Measurements from ENCODE around the gene OBSCN. TPM values are rescaled to one million over a fixed set of nuclear protein-coding genes. Genes with fewer than 3 reads are reported as not detected.

Gene OBSCN
- 10 to 100 TPM; 31.6 to 33.5 TPM for total RNA-seq

DNA sequence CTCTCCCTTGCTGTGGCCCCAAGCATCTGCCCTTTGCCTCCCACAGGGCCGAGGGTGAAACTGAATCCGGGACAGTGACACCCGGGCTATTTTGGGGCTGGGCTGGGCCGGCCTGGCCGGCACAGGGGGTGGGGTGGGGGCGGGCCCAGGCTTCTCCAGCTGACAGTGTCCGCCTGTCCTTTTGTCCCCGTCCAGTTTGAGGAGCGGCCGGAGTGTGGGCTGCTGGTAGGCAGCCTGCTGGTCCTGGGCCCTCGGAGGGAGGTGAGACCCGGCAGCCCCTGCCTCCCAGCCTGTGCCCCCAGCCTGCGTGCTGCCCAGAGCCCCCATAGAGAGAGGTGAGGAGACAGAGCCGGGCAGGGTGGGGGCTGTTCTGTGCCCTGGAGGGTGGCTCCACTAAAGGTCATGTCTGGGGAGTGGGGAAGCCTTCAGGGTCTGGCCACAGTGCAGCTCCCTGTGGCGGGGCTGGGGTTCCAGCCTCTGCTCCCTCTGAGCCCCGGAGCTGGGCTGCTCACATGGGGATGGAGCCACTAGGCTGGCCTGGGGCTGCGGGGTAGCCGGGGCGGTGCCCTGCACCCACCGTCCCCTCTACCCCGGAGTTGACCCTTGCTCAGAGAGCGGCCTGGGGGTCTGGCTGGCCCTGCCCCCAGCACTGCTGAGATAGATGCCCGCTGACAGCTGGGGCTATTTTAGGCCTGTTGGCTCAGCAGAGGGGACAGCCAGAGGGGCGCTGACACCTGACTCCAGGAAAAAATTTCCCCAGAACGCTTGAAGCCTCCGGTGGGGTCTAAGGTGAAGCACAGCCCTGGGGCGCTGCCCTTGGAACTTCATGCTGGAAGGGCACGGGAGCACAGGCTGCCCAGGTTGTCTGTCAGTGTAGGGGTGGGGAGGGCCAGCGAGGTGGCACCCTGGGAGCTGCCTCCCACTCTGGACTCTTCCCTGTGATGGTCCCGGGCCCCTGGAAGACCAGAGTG is at the start of gene OBSCN:
TSS of gene OBSCN (plus strand) at position 194 of the 971 bp plus-strand sequence. CDS start 3,740 bp downstream, outside the sequence.

DNA sequence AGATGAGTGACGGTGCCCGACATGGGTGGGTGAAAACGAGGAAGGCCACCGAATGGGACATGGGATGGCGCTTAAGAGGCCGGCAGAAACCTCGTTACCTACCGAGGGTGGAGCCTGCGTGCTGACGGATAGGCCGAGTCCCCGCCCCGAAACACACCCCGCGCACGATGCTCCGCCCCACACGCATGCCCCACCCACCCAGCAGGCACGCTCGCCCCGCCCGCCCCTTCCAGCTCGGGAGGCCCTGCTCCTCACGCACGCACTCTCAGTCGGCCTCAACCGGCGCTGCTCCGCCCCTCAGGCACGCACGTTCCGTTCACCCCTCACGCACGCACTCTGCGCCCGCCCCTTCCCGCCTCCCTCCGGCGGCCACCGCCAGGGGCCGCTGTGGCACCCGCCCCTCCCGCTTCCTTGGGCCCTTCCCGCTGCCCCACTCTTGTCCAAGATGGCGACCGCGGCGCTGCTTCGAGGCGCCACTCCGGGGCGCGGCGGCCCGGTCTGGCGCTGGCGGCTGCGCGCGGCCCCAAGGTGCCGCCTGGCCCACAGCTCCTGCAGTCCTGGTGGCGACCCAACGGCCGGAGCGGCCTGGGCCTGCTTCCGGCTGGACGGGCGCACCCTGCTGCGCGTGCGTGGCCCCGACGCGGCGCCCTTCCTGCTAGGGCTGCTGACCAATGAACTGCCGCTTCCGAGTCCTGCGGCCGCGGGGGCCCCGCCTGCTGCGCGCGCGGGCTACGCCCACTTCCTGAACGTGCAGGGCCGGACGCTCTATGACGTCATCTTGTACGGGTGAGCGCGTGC is 42.3 kb upstream of the OBSCN start, which contains the start of gene IBA57:
TSS of gene IBA57 (plus strand) at position 433 of the 798 bp plus-strand sequence. CDS start at position 446, 13 bp downstream.

DNA sequence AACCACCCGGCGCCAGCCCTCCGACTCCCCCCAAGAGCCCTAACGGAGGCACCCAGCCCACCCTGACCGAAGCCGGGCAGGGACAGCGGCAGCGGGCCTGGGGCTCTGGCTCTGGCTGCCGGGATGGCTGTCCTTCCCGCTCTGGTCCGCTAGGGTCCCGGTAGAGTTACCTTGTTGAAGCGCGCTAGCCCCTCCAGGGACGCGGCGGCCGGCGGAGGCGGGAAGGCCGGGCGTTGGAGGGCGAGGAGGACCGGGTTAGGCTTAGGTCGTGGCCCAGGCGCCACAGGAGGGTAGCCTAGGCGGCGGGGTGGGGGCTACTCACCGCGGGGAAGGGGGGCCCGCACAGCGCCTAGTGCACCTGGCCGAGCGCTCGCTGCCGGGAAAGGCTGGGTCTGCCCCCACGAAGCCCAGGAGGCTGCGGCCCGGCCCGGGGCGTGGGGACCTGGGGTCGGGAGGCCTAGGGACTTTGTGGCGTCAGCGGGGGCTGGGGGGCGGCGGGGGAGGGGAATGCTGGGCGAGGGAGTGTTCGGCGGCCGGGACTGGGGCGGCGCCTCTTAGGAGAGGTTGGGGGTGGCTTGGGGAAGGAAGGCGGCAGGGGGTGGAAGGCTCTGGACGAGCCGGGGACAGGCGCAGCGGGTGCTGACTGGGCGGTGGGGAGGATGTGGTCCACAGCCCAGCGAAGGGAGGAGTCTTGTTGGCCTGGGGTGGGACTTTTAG is 208.5 kb downstream of the OBSCN start, which contains the start of gene TRIM17:
TSS of gene TRIM17 (minus strand) at position 645 of the 717 bp plus-strand sequence. CDS start 1,789 bp downstream, outside the sequence.

Small RNAs within 50 kb of the gene (microRNA-seq; reads per million reads assigned to microRNA genes)
- gene MIR6742 (ENCODE audit: borderline microRNAs expressed, borderline replicate concordance) = not detected

Other genes with a start within 250 kb of the OBSCN start
- gene WNT3A, start 201.0 kb upstream of the OBSCN start, total RNA-seq = not detected
- 100 to 1,000 TPM; 267 to 286 TPM for gene ARF1, start 125.3 kb upstream of the OBSCN start, total RNA-seq
- 10 to 100 TPM; 17.9 to 18.3 TPM for gene C1orf35, start 104.7 kb upstream of the OBSCN start, total RNA-seq
- 10 to 100 TPM; 37.3 to 37.9 TPM for gene MRPL55, start 98.7 kb upstream of the OBSCN start, total RNA-seq
- 100 to 1,000 TPM; 246 to 264 TPM for gene GUK1, start 67.8 kb upstream of the OBSCN start, total RNA-seq
- gene GJC2, start 58.1 kb upstream of the OBSCN start, total RNA-seq = under 1 TPM; 0.63 to 0.72 TPM
- 1 to 10 TPM; 8.6 to 8.7 TPM for gene IBA57, start 42.2 kb upstream of the OBSCN start, total RNA-seq
- gene TRIM11, start 198.8 kb downstream of the OBSCN start, total RNA-seq = 10 to 100 TPM; 55.4 to 56.3 TPM
- gene TRIM17, start 208.8 kb downstream of the OBSCN start, total RNA-seq = 1 to 10 TPM in 1 of 2 experiments, under 1 TPM in 1; 0.55 to 1.3 TPM